Lower lobe of right lung (tissue), 2 donors: ENCODE data around the gene ASB4. TPM values are rescaled to one million over a fixed set of nuclear protein-coding genes. Genes with fewer than 3 reads are reported as not detected.
A peak's percentile ranks its signal among the peaks of the same experiment; 100 is the strongest.

Experiments
- ATAC-seq, 2 donors: fragments of 200-7000 bp; cut with Tn5 transposase; one replicate each; pipeline ENCODE4 v1.9.1; 2020 to 2022; ENCODE audit warnings: mild to moderate bottlenecking in 2 of 2, moderate library complexity in 2 of 2
- DNase-seq: peaks from one replicate; pipeline ENCODE4 v3.0.0-alpha.2; 2020
- H3K27ac ChIP-seq: fragments of 200-600 bp; one replicate; pipeline ENCODE4 v1.8.0; 2022
- H3K27me3 ChIP-seq: fragments of 200-600 bp; one replicate; pipeline ENCODE4 v1.8.0; 2022; ENCODE audit warnings: low read depth
- H3K36me3 ChIP-seq: fragments of 200-600 bp; one replicate; pipeline ENCODE4 v1.8.0; 2022; ENCODE audit warnings: mild to moderate bottlenecking
- H3K4me1 ChIP-seq: fragments of 200-600 bp; one replicate; pipeline ENCODE4 v1.8.0; 2022
- H3K4me3 ChIP-seq: fragments of 200-600 bp; one replicate; pipeline ENCODE4 v1.8.0; 2022; ENCODE audit warnings: mild to moderate bottlenecking
- H3K9me3 ChIP-seq: fragments of 200-600 bp; one replicate; pipeline ENCODE4 v1.8.0; 2022
- CTCF ChIP-seq: fragments of 200-600 bp; IDR thresholded peaks from one replicate; pipeline ENCODE4 v1.8.0; 2022; ENCODE audit warnings: antibody characterized with exemption, mild to moderate bottlenecking
- intact Hi-C: fragments of 100-400 bp; cut with DNase I; formaldehyde crosslinking; loops from one replicate; pipeline ENCODE4 v1.11.0; 2022
- total RNA-seq: library from RNA; stranded (reverse); fragmentation: NEBNext Ultra II Directional; extraction: Animal tissue kit (Norgen Biotek cat#: 25700); gene quantifications from one replicate; pipeline ENCODE4 v1.2.1, GENCODE V29; 2021
- donor health status: DM: no; HTN: yes; CAD: no; lungs with severe emphysema.

Gene ASB4
- total RNA-seq, 1 donor from 2014 or later, result 0.50 TPM

- ATAC-seq, result no peak
- H3K36me3 ChIP-seq, result no peaks in the 10 kb centered on the region
- no peak overlapping the region for H3K4me3 ChIP-seq
- intact Hi-C loops, result no loop called here
- no peak overlapping the region for H3K27ac ChIP-seq
- no peak for TF ChIP-seq CTCF
- no peaks in the 10 kb centered on the region for H3K4me1 ChIP-seq
- DNase-seq, result no peak
- no peaks in the 10 kb centered on the region for H3K9me3 ChIP-seq
- no peaks in the 10 kb centered on the region for H3K27me3 ChIP-seq
Observed at GRCh38 chr7:95508780-95509179, 23.0 kb downstream of the ASB4 start.

DNA sequence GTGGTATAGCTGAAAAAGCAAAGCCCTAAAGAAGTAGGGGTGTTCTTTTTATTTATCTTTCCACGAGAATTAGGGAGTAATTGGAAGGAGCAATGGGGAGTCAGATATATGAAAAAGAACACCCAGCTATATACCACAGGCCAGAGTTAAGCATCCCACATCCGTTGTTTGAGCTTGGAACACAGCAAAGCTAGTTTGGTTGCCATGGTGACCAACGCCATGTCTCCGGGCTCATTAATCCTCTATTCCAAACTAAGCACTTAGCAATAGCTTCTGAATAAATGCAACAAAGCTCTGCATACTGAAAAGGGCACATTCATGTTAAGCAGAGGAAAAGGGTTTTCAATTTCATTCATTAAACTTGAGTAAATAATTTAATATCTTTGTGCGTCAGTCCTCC lies 23.5 kb downstream of the ASB4 start:
- no peak for TF ChIP-seq CTCF
- no peaks in the 10 kb centered on the region for H3K4me1 ChIP-seq
- no peak overlapping the region for H3K4me3 ChIP-seq
- no peaks in the 10 kb centered on the region for H3K27me3 ChIP-seq
- ATAC-seq (no peak), DNase-seq (no peak)
- intact Hi-C loops, result no loop called here
- no peaks in the 10 kb centered on the region for H3K9me3 ChIP-seq
- H3K36me3 ChIP-seq, result no peaks in the 10 kb centered on the region
- H3K27ac ChIP-seq, result no peak overlapping the region

DNA sequence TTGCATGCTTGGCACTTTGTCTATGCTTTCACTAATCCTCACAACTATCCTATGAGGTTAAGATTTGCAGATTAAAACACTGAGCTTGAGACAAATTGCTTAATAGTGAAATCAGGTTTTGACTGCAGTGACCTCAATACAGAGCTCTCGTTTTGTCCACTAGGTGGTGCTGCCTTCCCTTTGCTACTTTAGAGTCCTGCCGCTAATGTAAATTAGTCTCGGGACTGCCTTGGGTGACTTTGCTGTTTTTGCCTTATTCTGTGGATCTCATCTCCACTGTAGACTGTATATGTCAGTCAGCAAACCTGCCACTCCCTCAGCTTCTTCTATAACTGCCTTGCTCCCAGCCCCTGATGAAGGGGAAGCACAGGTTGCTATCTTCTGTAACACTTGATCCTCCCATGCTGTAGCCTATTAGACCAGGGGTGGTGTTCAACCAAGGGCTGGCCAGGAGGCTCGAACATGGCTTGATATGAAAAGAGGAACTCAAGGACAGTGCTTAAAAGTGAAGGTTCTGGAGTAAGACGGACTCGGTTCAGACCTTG lies 26.0 kb downstream of the ASB4 start:
- no peaks in the 10 kb centered on the region for H3K4me1 ChIP-seq
- H3K27ac ChIP-seq, result no peak overlapping the region
- peak; percentile 90 for TF ChIP-seq CTCF
- H3K27me3 ChIP-seq, result no peaks in the 10 kb centered on the region
- H3K4me3 ChIP-seq, result no peak overlapping the region
- intact Hi-C loops, result loop anchor here (5.0 kb wide), 1 partner anchor 176 kb away; no protein-coding TSS in a partner anchor
- peak; percentile 45 for DNase-seq
- no peaks in the 10 kb centered on the region for H3K9me3 ChIP-seq
- peak; percentile 92 to 93 for ATAC-seq
- H3K36me3 ChIP-seq, result no peaks in the 10 kb centered on the region

DNA sequence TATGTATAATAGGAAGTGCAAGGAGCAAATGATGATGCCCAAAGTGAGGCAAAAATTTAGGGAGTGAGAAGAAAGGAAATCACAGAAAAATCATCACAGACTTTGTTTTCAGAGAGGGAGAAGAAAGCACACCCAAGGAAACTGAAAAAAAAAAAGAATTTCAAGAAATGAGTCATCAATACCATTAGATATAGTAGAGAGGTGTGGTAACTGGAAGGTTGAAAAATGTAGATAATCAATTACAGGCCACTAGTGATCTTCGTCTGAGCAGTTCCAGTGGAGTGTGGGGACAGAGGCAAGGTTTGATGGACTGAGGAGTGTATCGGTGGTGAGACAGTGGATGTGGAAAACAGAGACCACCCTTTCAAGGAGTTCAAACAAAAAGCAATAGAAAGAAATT lies 31.7 kb downstream of the ASB4 start:
- intact Hi-C loops, result no loop called here
- H3K4me3 ChIP-seq, result no peak overlapping the region

DNA sequence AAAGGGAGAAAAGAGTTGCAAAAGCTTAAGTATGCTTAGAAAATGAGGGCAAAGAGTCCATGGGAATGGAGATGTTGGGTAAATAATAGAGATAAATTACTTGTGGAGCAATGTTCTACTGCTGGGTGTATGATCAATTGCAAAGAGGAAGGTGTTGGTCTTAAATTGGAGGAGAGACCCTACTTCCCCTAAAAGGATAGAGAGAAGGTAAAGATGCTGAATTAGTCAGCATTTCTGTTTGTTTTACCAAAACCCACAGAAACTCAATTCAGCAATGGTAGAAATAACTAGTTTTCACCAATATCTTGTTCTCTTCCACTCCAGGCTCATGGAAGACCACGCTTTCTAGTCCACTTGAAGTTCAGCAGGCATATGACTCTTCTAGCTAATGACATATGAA lies 32.1 kb downstream of the ASB4 start:
- DNase-seq, result no peak
- no peaks in the 10 kb centered on the region for H3K36me3 ChIP-seq
- H3K4me1 ChIP-seq, result no peaks in the 10 kb centered on the region
- no peak overlapping the region for H3K27ac ChIP-seq
- no peak overlapping the region for H3K4me3 ChIP-seq
- H3K9me3 ChIP-seq, result no peaks in the 10 kb centered on the region
- intact Hi-C loops, result no loop called here
- no peaks in the 10 kb centered on the region for H3K27me3 ChIP-seq
- no peak for ATAC-seq
- no peak for TF ChIP-seq CTCF

More for the DNA sequence above, 31.7 kb downstream of the ASB4 start:
- H3K4me1 ChIP-seq, result no peaks in the 10 kb centered on the region
- no peak overlapping the region for H3K27ac ChIP-seq
- no peaks in the 10 kb centered on the region for H3K9me3 ChIP-seq
- H3K36me3 ChIP-seq, result no peaks in the 10 kb centered on the region
- no peak for ATAC-seq
- no peaks in the 10 kb centered on the region for H3K27me3 ChIP-seq
- no peak for DNase-seq
- TF ChIP-seq CTCF, result no peak

- Histone ChIP-seq H3K27me3 (no peaks in the 10 kb centered on the region), H3K4me3 (no peak overlapping the region), H3K9me3 (no peaks in the 10 kb centered on the region), H3K4me1 (no peaks in the 10 kb centered on the region), H3K36me3 (no peaks in the 10 kb centered on the region), H3K27ac (no peak overlapping the region)
- intact Hi-C loops, result no loop called here
- no peak for TF ChIP-seq CTCF
- ATAC-seq, result no peak
- no peak for DNase-seq
Observed at GRCh38 chr7:95520136-95520535, 34.4 kb downstream of the ASB4 start.
